Measurements from ENCODE around the gene GJC2.

The GJC2 gene

GRCh38 chr1:228194921-228195812 is 45.4 kb downstream of the GJC2 start:
- DNase-seq (ENCODE audit: low read depth in 2 of 2), result no peak

- no peak for DNase-seq (ENCODE audit: low read depth in 2 of 2)
Measured at GRCh38 chr1:228197555-228198147, 47.9 kb downstream of the GJC2 start.

GRCh38 chr1:228198977-228199590 is 49.4 kb downstream of the GJC2 start:
- no peak for DNase-seq (ENCODE audit: low read depth in 2 of 2)

GRCh38 chr1:228204958-228205357 is 55.2 kb downstream of the GJC2 start:
- DNase-seq (ENCODE audit: low read depth in 2 of 2), result no peak

DNA sequence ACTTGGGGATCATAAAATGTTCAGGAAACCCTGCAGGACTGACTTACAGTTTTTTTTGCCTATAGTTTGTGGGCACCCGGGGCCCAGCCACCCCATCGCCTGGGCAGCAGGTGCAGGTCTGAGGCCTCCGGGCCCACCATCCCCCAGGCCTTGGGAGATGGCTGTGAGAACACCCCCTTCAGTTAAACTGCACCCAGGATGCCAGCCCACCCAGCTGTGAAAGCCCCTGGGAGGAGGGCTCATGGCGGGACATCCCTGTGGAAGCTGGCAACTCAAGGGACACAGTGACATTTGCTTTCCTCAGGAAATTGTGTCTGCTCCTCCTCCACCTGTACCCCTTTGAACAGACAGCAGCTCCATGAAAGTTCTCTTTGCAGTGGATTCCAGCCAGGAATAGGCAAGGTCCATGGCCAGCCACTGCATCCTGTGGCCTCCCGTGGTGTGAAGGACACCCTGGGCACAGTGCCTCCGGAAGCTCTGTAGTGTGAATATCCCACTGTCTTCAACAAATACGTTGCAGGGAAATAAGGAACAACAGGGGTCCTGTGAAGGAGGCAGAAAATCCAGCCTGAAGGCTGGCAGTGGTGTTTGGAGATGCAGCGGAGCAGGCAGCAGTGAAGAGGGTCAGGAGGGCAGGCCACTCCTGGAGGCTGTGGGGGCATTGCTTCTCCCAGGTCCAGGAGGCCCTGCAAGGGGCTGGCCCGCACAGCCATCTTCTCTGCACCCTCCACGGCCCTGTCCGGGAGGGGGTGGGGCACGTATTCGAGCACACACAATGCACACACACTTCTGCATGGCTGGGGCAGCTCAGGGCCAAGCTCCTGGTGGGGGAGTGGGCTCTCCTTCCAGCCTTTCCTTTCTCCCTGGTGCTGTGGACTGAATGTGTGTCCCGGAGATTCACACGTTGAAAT is 56.1 kb downstream of the GJC2 start:
- DNase-seq (ENCODE audit: low read depth in 2 of 2), result no peak

GRCh38 chr1:228206582-228207351 is 57.0 kb downstream of the GJC2 start:
- no peak for DNase-seq (ENCODE audit: low read depth in 2 of 2)

- DNase-seq (ENCODE audit: low read depth in 2 of 2), result no peak
Measured at GRCh38 chr1:228207381-228207810, 57.7 kb downstream of the GJC2 start.

GRCh38 chr1:228207851-228208821 is 58.4 kb downstream of the GJC2 start, which contains the start of gene OBSCN:
TSS of gene OBSCN (plus strand) at chr1:228208044. CDS start at chr1:228211784, 3,740 bp downstream.
- no peak for DNase-seq (ENCODE audit: low read depth in 2 of 2)

GRCh38 chr1:228208831-228209551 is 59.3 kb downstream of the GJC2 start:
- DNase-seq (ENCODE audit: low read depth in 2 of 2), result no peak
